ENCODE measurements around the gene MGMT. TPM values are rescaled to one million over a fixed set of nuclear protein-coding genes. Genes with fewer than 3 reads are reported as not detected.

The MGMT gene
- total and polyA plus RNA-seq, 9 donors: 4.5 to 53.3 (median 25.4) TPM

DNA sequence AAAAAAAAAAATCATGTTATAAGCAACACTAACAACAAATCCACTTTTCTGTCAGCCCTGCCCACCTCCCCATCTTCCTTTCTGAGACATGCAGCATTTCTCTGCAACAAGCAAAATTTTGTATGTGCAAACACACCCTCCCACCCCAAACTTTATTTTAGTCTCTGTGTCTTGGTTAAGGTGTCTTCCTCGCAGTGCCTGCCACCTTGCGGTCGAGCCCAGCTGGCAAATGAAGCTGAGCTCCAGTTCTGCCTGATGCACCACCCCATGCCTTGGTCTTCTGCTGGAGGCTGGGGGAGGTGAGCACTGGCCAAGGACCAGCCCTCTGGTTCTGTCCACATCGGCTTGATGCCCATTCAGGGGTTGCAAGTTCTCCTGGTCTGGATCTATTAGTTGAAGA, 206.3 kb downstream of the MGMT start:
- no peaks in the 10 kb centered on the region for H3K9me3 ChIP-seq
- intact Hi-C loops (cut with DNase I): no loop called here
- DNase-seq: no peak
- no peaks in the 10 kb centered on the region for H3K36me3 ChIP-seq
- H3K4me1 ChIP-seq (ENCODE audit: insufficient read depth): no peaks in the 10 kb centered on the region
- H3K4me3 ChIP-seq: no peak overlapping the region
- no peak overlapping the region for H3K27ac ChIP-seq
- TF ChIP-seq POLR2A (IDR thresholded peaks at IDR 0.05) (no peak), EP300 (IDR thresholded peaks at IDR 0.05) (no peak)
- TF ChIP-seq, protein P1, sequence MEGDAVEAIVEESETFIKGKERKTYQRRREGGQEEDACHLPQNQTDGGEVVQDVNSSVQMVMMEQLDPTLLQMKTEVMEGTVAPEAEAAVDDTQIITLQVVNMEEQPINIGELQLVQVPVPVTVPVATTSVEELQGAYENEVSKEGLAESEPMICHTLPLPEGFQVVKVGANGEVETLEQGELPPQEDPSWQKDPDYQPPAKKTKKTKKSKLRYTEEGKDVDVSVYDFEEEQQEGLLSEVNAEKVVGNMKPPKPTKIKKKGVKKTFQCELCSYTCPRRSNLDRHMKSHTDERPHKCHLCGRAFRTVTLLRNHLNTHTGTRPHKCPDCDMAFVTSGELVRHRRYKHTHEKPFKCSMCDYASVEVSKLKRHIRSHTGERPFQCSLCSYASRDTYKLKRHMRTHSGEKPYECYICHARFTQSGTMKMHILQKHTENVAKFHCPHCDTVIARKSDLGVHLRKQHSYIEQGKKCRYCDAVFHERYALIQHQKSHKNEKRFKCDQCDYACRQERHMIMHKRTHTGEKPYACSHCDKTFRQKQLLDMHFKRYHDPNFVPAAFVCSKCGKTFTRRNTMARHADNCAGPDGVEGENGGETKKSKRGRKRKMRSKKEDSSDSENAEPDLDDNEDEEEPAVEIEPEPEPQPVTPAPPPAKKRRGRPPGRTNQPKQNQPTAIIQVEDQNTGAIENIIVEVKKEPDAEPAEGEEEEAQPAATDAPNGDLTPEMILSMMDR (IDR thresholded peaks at IDR 0.05): no peak
- H3K27me3 ChIP-seq: no peaks in the 10 kb centered on the region
- 96 to 99% (median 98%) methylated on average over 4 of the region's 4 CpGs for WGBS, 3 donors

DNA sequence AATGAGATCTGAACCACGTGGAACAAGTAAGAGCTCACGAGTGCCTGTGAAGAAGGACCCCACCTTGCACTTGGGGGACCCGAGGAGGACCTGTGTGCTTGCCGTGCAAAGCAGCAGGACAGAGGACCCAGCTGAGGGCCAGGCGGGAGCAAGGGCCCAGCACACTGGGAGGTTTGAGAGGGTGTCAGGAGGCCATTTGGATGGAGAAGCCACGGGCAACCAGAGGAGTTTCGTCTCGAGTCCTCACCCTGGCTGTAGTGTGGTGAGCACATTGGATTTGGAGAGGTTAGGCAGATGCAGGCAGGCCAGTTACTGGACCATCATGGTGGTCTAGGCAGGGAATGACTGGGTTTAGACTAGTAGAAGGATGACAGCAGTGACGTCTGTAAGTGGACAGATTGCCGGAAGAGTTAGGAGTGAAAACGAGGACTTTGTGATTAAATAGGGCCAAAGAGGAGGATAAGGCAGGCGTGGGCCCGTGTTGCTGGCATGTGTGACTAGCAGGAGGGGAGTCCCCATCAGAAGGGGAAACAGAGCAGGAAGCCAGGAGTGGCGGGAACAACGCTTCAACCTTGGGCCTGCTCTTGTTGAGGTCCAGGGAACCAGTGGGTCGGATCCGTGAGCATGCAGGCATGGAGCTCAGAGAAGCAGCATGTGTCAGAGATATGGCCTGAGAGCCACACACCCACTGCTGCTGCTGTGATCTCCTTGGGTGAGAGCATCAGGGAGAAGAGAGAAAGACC, 208.2 kb downstream of the MGMT start:
- 90 to 97% (median 90%) methylated on average over 17 of the region's 17 CpGs for WGBS, 3 donors

DNA sequence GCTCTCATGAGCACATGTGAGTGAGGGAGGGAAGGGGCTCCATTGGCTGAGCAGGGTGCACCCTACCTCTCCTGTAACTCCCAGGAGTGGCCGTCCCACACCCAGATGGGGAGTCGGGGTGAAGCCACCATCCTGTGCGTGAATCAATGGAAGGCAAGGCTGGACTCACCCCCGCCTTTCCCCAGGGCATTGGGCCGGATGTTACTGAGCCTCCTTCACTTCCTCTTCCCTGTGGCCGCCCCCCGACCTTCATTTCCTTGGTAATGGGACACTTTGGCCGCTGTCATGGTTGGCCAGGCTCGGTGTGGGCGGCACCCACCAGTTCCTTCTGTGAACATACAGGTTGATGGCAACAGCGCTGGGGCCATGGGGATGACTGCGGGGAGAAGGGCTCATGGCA, 209.0 kb downstream of the MGMT start:
- DNase-seq: no peak
- H3K36me3 ChIP-seq: no peaks in the 10 kb centered on the region
- no peak overlapping the region for H3K27ac ChIP-seq
- no peak overlapping the region for H3K4me3 ChIP-seq
- H3K27me3 ChIP-seq: no peaks in the 10 kb centered on the region
- intact Hi-C loops (cut with DNase I): no loop called here
- WGBS, 3 donors: 94 to 95% (median 95%) methylated on average over 11 to 12 of the region's 12 CpGs
- no peaks in the 10 kb centered on the region for H3K9me3 ChIP-seq
- TF ChIP-seq POLR2A (IDR thresholded peaks at IDR 0.05) (no peak), EP300 (IDR thresholded peaks at IDR 0.05) (no peak)
- TF ChIP-seq, protein P1 (IDR thresholded peaks at IDR 0.05): no peak
- no peaks in the 10 kb centered on the region for H3K4me1 ChIP-seq (ENCODE audit: insufficient read depth)

More for the DNA sequence above, 208.2 kb downstream of the MGMT start:
- no peaks in the 10 kb centered on the region for H3K36me3 ChIP-seq
- intact Hi-C loops (cut with DNase I): no loop called here
- no peaks in the 10 kb centered on the region for H3K27me3 ChIP-seq
- TF ChIP-seq POLR2A (IDR thresholded peaks at IDR 0.05) (no peak), EP300 (IDR thresholded peaks at IDR 0.05) (no peak)
- TF ChIP-seq, protein P1 (IDR thresholded peaks at IDR 0.05): no peak
- no peaks in the 10 kb centered on the region for H3K9me3 ChIP-seq
- H3K4me1 ChIP-seq (ENCODE audit: insufficient read depth): no peaks in the 10 kb centered on the region
- H3K4me3 ChIP-seq: no peak overlapping the region
- H3K27ac ChIP-seq: no peak overlapping the region
- no peak for DNase-seq

DNA sequence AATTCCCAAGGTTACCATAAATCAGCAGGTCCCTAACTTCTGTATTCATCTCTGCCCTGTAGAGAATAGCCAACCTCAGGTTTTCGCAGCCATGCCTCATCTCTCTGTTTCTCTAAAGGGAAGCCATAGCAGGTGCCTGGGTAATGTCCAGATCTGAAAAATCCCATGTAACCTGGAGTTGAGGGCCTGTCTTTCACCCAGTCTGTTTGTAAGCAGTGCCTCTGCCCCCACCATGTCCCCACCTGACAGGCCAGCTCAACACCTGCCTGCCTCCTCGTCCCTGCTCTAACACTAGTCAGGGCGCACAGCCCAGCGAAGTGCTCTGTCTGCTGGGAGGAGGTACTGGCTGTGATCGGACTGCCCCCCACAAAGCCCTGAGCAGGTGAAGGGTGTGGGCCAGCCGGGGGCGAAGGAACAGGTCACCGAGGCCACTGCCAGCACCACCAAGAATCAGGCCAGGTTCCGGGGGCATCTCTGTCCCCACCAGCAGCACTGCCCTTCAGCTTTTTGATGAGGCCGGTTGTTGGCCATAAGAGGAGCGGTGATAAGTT, 210.4 kb downstream of the MGMT start:
- H3K4me1 ChIP-seq (ENCODE audit: insufficient read depth): no peaks in the 10 kb centered on the region
- DNase-seq: no peak
- no peak overlapping the region for H3K27ac ChIP-seq
- no peaks in the 10 kb centered on the region for H3K27me3 ChIP-seq
- WGBS, 3 donors: 96 to 99% (median 96%) methylated on average over 11 of the region's 11 CpGs
- H3K36me3 ChIP-seq: no peaks in the 10 kb centered on the region
- intact Hi-C loops (cut with DNase I): no loop called here
- no peak overlapping the region for H3K4me3 ChIP-seq
- TF ChIP-seq, protein P1 (IDR thresholded peaks at IDR 0.05): no peak
- TF ChIP-seq POLR2A (IDR thresholded peaks at IDR 0.05) (no peak), EP300 (IDR thresholded peaks at IDR 0.05) (no peak)
- H3K9me3 ChIP-seq: no peaks in the 10 kb centered on the region

All from ovary (tissue), 9 donors.